K562 (cell line): ENCODE results near the gene PARP14. TPM values are rescaled to one million over a fixed set of nuclear protein-coding genes. Genes with fewer than 3 reads are reported as not detected.
A peak's percentile ranks its signal among the peaks of the same experiment; 100 is the strongest.

ENCODE experiments used
- ATAC-seq: fragments of 200-7000 bp; cut with Tn5 transposase; 3 replicates; pipeline ENCODE4 v1.9.1; 2020; ENCODE audit warnings: moderate library complexity
- BruUV-seq: library from RNA; stranded (reverse); fragments of 400-500 nt; replicated peaks from 2 replicates; lab custom pipeline; 2021; lab: Mats Ljungman, UMichigan
- CTCF ChIA-PET: fragments of 300-600 bp; formaldehyde crosslinking; extraction: SDS; loops from one replicate; lab custom pipeline; 2021; ENCODE audit warnings: low intra/inter-chr PET ratio; lab: Yijun Ruan, JAX
- POLR2A ChIA-PET: fragments of 300-600, 350-650 bp; sonication (Branson Sonifier 250); formaldehyde crosslinking; extraction: SDS; loops from one replicate; lab custom pipeline; 2021; ENCODE audit warnings: antibody characterized with exemption, inconsistent platforms; lab: Yijun Ruan, JAX
- DNase-seq, 4 experiments: peaks; one replicate each; pipeline versions ENCODE4 v3.0.0 to v3.0.0-alpha.2; 2011 to 2018; ENCODE audit warnings: low spot score in 3 of 4, mixed read lengths in 3 of 4; ENCODE audit errors: extremely low read depth in 1 of 4
- FAIRE-seq: peaks from 2 replicates; lab custom pipeline; 2011; peaks lifted over from hg19 to GRCh38; lab: Jason Lieb, UNC
- H2AFZ ChIP-seq: 2 replicates; pipeline ENCODE4 v1.6.0; 2011; ENCODE audit warnings: low read depth, low read length, control low read depth, inconsistent platforms
- H3K27ac ChIP-seq: fragments of 200-600 bp; 3 replicates; pipeline ENCODE4 v1.8.0; 2011; ENCODE audit warnings: low read depth, mild to moderate bottlenecking, control low read depth, inconsistent platforms, low read length, moderate library complexity, mixed read lengths; ENCODE audit errors: extremely low read depth
- H3K27me3 ChIP-seq, 2 experiments: fragments of 300-600 bp in 1 of 2; 2 replicates in 1 of 2; 3 replicates in 1 of 2; pipeline versions ENCODE4 v1.6.0 to v1.8.0; 2011; ENCODE audit warnings: inconsistent platforms in 2 of 2, low read length in 2 of 2, mild to moderate bottlenecking in 1 of 2, mixed read lengths in 1 of 2, moderate library complexity in 1 of 2; ENCODE audit not compliant: control insufficient read depth in 2 of 2, insufficient read depth in 2 of 2
- H3K36me3 ChIP-seq: fragments of 300-600 bp; 3 replicates; pipeline ENCODE4 v1.8.0; 2011; ENCODE audit warnings: mild to moderate bottlenecking, low read length, inconsistent platforms; ENCODE audit not compliant: control insufficient read depth, insufficient read depth
- H3K4me1 ChIP-seq, 2 experiments: fragments of 200-600 bp in 1 of 2; replicated peaks in 1 of 2; 2 replicates in 1 of 2; 3 replicates in 1 of 2; pipeline versions ENCODE4 v1.5.1 to v1.8.0; 2011; ENCODE audit warnings: inconsistent platforms in 2 of 2, low read length in 2 of 2, mild to moderate bottlenecking in 1 of 2, mixed read lengths in 1 of 2, moderate library complexity in 1 of 2; ENCODE audit not compliant: control insufficient read depth in 2 of 2, insufficient read depth in 2 of 2
- H3K4me2 ChIP-seq: 2 replicates; pipeline ENCODE4 v1.6.1; 2011; ENCODE audit warnings: low read length, control low read depth, inconsistent platforms, mixed read lengths; ENCODE audit not compliant: insufficient read depth
- H3K4me3 ChIP-seq: fragments of 200-600 bp; sonication (generic), shearing (Covaris generic); 2 replicates; pipeline ENCODE4 v1.5.1; 2016; ENCODE audit warnings: control low read depth, inconsistent platforms
- H3K79me2 ChIP-seq: fragments of 200-600 bp; 3 replicates; pipeline ENCODE4 v1.8.0; 2011; ENCODE audit warnings: low read length, inconsistent platforms; ENCODE audit not compliant: control insufficient read depth, insufficient read depth
- H3K9ac ChIP-seq, 2 experiments: 2 replicates each; pipeline versions ENCODE4 v1.6.0 to v1.6.1; 2011; ENCODE audit warnings: low read depth in 2 of 2, low read length in 2 of 2, control low read depth in 1 of 2, inconsistent platforms in 1 of 2, mild to moderate bottlenecking in 1 of 2, mixed read lengths in 1 of 2; ENCODE audit not compliant: insufficient read depth in 1 of 2
- H3K9me1 ChIP-seq: one replicate; pipeline ENCODE4 v1.6.0; 2011; ENCODE audit warnings: inconsistent platforms, mild to moderate bottlenecking, low read length, moderate library complexity; ENCODE audit not compliant: control insufficient read depth, insufficient read depth
- H3K9me3 ChIP-seq: replicated peaks from 2 replicates; pipeline ENCODE4 v1.5.1; 2011; ENCODE audit warnings: low read depth, low read length, inconsistent platforms; ENCODE audit not compliant: control insufficient read depth, insufficient read depth
- H4K20me1 ChIP-seq: replicated peaks from 2 replicates; pipeline ENCODE4 v1.6.1; 2011; ENCODE audit warnings: low read length, inconsistent platforms, mixed read lengths; ENCODE audit not compliant: control insufficient read depth, insufficient read depth
- ATF7 ChIP-seq: fragments of 450-650 bp; IDR thresholded peaks from 2 replicates; pipeline ENCODE4 v1.7.1; 2014; ENCODE audit warnings: mild to moderate bottlenecking, moderate library complexity
- CAMTA2 ChIP-seq: fragments of 250-450 bp; sonication (Bioruptor Pico); conservative IDR thresholded peaks from 2 replicates; pipeline ENCODE4 v1.5.1; 2022
- NCOR1 ChIP-seq: fragments of 450-650 bp; IDR thresholded peaks from 2 replicates; pipeline ENCODE4 v1.6.1; 2016; ENCODE audit warnings: mild to moderate bottlenecking, moderate library complexity
- RBM25 ChIP-seq: fragments of 200-400 bp; formaldehyde crosslinking; IDR thresholded peaks from 2 replicates; pipeline ENCODE4 v1.6.1; 2018; ENCODE audit warnings: low read length, low read depth, moderate library complexity; ENCODE audit not compliant: severe bottlenecking
- SMAD3 ChIP-seq: fragments of 450-650 bp; formaldehyde crosslinking; conservative IDR thresholded peaks from 2 replicates; pipeline ENCODE4 v1.4.0; 2020; ENCODE audit warnings: mild to moderate bottlenecking
- U2AF1 ChIP-seq: fragments of 200-400 bp; formaldehyde crosslinking; optimal IDR thresholded peaks from 2 replicates; pipeline ENCODE3; 2017; ENCODE audit warnings: mild to moderate bottlenecking, low read depth, low read length, moderate library complexity
- ZNF311 ChIP-seq: fragments of 250-450 bp; sonication (Bioruptor Pico); IDR thresholded peaks from 2 replicates; pipeline ENCODE4 v1.4.0; 2020; ENCODE audit warnings: mild to moderate bottlenecking, moderate library complexity
- WGBS: fragments of 100-300 bp; shearing (Covaris generic); methylation state at CpG from one replicate; pipeline ENCODE4 v1.1.6; 2016; ENCODE audit warnings: low coverage, mixed read lengths; ENCODE audit not compliant: insufficient coverage; ENCODE audit errors: missing lambda C conversion rate; 5-methylcytosine and 5-hydroxymethylcytosine counted together
- in situ Hi-C: fragments of 300-500 bp; cut with MboI; formaldehyde crosslinking; loops from 4 replicates; pipeline ENCODE4 v1.15.0; 2018; ENCODE audit warnings: inconsistent platforms, mixed read lengths
- intact Hi-C: fragments of 100-400 bp; cut with micrococcal nuclease; formaldehyde crosslinking; loops from 2 replicates; pipeline ENCODE4 v1.14.2; 2022
- polyA plus RNA-seq, 8 experiments: library from polyadenylated mRNA; depleted of rRNA in 4 of 8; stranded (reverse) in 5 of 8; unstranded in 3 of 8; fragments of >200 nt; fragmentation: Nextera tagmentation in 2 of 8; fragmentation: Illumina TruSeq in 1 of 8; extraction: Ambion mirVana in 2 of 8; extraction: Trizol in 1 of 8; gene quantifications; 2 replicates each; pipeline versions ENCODE4 v1.2.1 to v1.2.3, GENCODE V29; 2011 to 2014; ENCODE audit warnings: inconsistent platforms in 1 of 8, missing spikeins in 1 of 8
- total RNA-seq, 7 experiments: library from RNA; depleted of rRNA in 6 of 7; stranded (reverse); fragments of >200 nt in 6 of 7; fragmentation: Illumina TruSeq in 2 of 7; extraction: Trizol in 2 of 7; gene quantifications; 2 replicates each; pipeline versions ENCODE4 v1.2.1 to v1.2.3, GENCODE V29; 2011 to 2021; ENCODE audit warnings: low replicate concordance in 1 of 7

PARP14 gene
- total and polyA plus RNA-seq, 9 of the 15 experiments (the other 6 are each of a cell fraction or from before 2014, with no cell fraction given), result 3.1 to 14.4 (median 9.0) TPM

GRCh38 chr3:122697952-122698620 lies 17.4 kb downstream of the PARP14 start:
- H4K20me1 ChIP-seq, result no peaks in the 10 kb centered on the region
- no peaks in the 10 kb centered on the region for H3K79me2 ChIP-seq
- no peak overlapping the region for H3K9ac ChIP-seq
- H3K9me3 ChIP-seq, result no peaks in the 10 kb centered on the region
- CTCF ChIA-PET, result no interaction called here
- no peaks in the 10 kb centered on the region for H3K27me3 ChIP-seq
- DNase-seq, result no peak
- no peak overlapping the region for H3K4me3 ChIP-seq
- no peak for FAIRE-seq
- 27% methylated on average over 2 of the region's 2 CpGs for WGBS
- no peaks in the 10 kb centered on the region; a peak in 1 of 5 replicates for H3K4me1 ChIP-seq
- POLR2A ChIA-PET, result interaction anchor here (0.5 kb wide), 1 partner anchor 58 kb away, joined by 3 read pairs; no protein-coding TSS in a partner anchor
- in situ Hi-C loops, result no loop called here
- no peak overlapping the region for H2AFZ ChIP-seq
- ATAC-seq, result no peak
- intact Hi-C loops, result no loop called here
- no peak overlapping the region for H3K4me2 ChIP-seq
- H3K27ac ChIP-seq, result no peak overlapping the region
- BruUV-seq, result no TSS peak
- no peaks in the 10 kb centered on the region for H3K9me1 ChIP-seq
- TF ChIP-seq NCOR1 (no peak), ZNF311 (CRISPR knock-in tag) (no peak), RBM25 (peak; percentile 36), U2AF1 (no peak), SMAD3 (CRISPR knock-in tag) (no peak), ATF7 (no peak), CAMTA2 (CRISPR knock-in tag) (no peak)
- H3K36me3 ChIP-seq, result peaks cover 13% of the 10 kb centered on the region; the same call in 1 of the 3 replicates
